ENCODE data around the gene UBQLN1.

The UBQLN1 gene

GRCh38 chr9:83636813-83637212 lies 70.9 kb downstream of the UBQLN1 start:
- no peak overlapping the region for H3K4me3 ChIP-seq (ENCODE audit: low read depth, low read length)
- DNase-seq (ENCODE audit: low read depth) = no peak
- TF ChIP-seq, protein P1, sequence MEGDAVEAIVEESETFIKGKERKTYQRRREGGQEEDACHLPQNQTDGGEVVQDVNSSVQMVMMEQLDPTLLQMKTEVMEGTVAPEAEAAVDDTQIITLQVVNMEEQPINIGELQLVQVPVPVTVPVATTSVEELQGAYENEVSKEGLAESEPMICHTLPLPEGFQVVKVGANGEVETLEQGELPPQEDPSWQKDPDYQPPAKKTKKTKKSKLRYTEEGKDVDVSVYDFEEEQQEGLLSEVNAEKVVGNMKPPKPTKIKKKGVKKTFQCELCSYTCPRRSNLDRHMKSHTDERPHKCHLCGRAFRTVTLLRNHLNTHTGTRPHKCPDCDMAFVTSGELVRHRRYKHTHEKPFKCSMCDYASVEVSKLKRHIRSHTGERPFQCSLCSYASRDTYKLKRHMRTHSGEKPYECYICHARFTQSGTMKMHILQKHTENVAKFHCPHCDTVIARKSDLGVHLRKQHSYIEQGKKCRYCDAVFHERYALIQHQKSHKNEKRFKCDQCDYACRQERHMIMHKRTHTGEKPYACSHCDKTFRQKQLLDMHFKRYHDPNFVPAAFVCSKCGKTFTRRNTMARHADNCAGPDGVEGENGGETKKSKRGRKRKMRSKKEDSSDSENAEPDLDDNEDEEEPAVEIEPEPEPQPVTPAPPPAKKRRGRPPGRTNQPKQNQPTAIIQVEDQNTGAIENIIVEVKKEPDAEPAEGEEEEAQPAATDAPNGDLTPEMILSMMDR (IDR thresholded peaks at IDR 0.05; ENCODE audit: control insufficient read depth, extremely low read depth, insufficient read depth) = no peak

GRCh38 chr9:83633676-83634075 lies 74.1 kb downstream of the UBQLN1 start:
- no peak for DNase-seq (ENCODE audit: low read depth)
- no peak overlapping the region for H3K4me3 ChIP-seq (ENCODE audit: low read depth, low read length)
- TF ChIP-seq, protein P1 (IDR thresholded peaks at IDR 0.05; ENCODE audit: control insufficient read depth, extremely low read depth, insufficient read depth) = no peak

GRCh38 chr9:83633255-83633654 lies 74.5 kb downstream of the UBQLN1 start:
- DNase-seq (ENCODE audit: low read depth) = no peak
- TF ChIP-seq, protein P1 (IDR thresholded peaks at IDR 0.05; ENCODE audit: control insufficient read depth, extremely low read depth, insufficient read depth) = no peak
- no peak overlapping the region for H3K4me3 ChIP-seq (ENCODE audit: low read depth, low read length)

- no peak overlapping the region for H3K4me3 ChIP-seq (ENCODE audit: low read depth, low read length)
- TF ChIP-seq, protein P1 (IDR thresholded peaks at IDR 0.05; ENCODE audit: control insufficient read depth, extremely low read depth, insufficient read depth) = no peak
- no peak for DNase-seq (ENCODE audit: low read depth)
Observed at GRCh38 chr9:83630938-83631457, 76.8 kb downstream of the UBQLN1 start.

GRCh38 chr9:83629433-83630104 lies 78.2 kb downstream of the UBQLN1 start:
- no peak for DNase-seq (ENCODE audit: low read depth)
- H3K4me3 ChIP-seq (ENCODE audit: low read depth, low read length) = no peak overlapping the region
- TF ChIP-seq, protein P1 (IDR thresholded peaks at IDR 0.05; ENCODE audit: control insufficient read depth, extremely low read depth, insufficient read depth) = no peak

- DNase-seq (ENCODE audit: low read depth) = no peak
- H3K4me3 ChIP-seq (ENCODE audit: low read depth, low read length) = no peak overlapping the region
- TF ChIP-seq, protein P1 (IDR thresholded peaks at IDR 0.05; ENCODE audit: control insufficient read depth, extremely low read depth, insufficient read depth) = no peak
Observed at GRCh38 chr9:83628540-83628939, 79.2 kb downstream of the UBQLN1 start.

- no peak for DNase-seq (ENCODE audit: low read depth)
- TF ChIP-seq, protein P1 (IDR thresholded peaks at IDR 0.05; ENCODE audit: control insufficient read depth, extremely low read depth, insufficient read depth) = no peak
- H3K4me3 ChIP-seq (ENCODE audit: low read depth, low read length) = no peak overlapping the region
Observed at GRCh38 chr9:83625178-83625577, 82.6 kb downstream of the UBQLN1 start.
